ENCODE data around the gene WDSUB1. TPM values are rescaled to one million over a fixed set of nuclear protein-coding genes. Genes with fewer than 3 reads are reported as not detected.

The WDSUB1 gene
- total and polyA plus RNA-seq, 9 of the 15 experiments (the other 6 are each of a cell fraction or from before 2014, with no cell fraction given) = 5.2 to 13.7 (median 9.4) TPM

DNA sequence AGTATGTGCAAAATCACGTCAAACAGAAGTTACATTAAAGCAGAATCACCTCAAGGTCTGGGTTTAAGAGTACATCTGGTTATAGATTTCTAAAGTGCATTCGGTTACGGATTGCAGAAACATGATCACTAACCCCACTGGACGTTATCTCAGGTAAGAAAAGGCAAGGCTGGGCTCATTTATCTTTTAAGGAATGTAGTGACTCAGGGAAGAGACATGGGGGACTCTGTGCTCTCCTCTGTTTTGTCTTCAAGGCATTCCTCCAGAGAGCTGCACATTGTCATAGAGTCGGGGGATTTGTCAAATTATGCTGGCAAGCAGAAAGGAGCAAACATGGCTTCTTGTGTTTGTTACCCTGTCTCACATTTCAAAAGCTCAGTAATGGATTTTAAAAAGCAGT is 14.3 kb downstream of the WDSUB1 start:
- DNase-seq (ENCODE audit: extremely low read depth in 1 of 4, low spot score in 3 of 4) (no peak), FAIRE-seq (no peak), ATAC-seq (peak; percentile 47)
- POLR2A ChIA-PET = interaction anchor here (1.0 to 2.0 kb wide), 4 partner anchors 9 to 28 kb away, joined by 3 to 5 read pairs (median 3); no protein-coding TSS in a partner anchor
- no peak for TF ChIP-seq TCFL5 (CRISPR knock-in tag; conservative IDR thresholded peaks at IDR 0.05)
- TF ChIP-seq CCAR2 (IDR thresholded peaks at IDR 0.05; ENCODE audit: low read depth, low read length) = no peak
- no peak for TF ChIP-seq ZBED1 (IDR thresholded peaks at IDR 0.05)
- TF ChIP-seq C11orf30 (IDR thresholded peaks at IDR 0.05; ENCODE audit: low read depth) = no peak
- no peak for TF ChIP-seq ZNF174 (CRISPR knock-in tag; IDR thresholded peaks at IDR 0.05)
- no peak for TF ChIP-seq ZNF717 (CRISPR knock-in tag; IDR thresholded peaks at IDR 0.05)
- TF ChIP-seq ZNF696 (CRISPR knock-in tag; conservative IDR thresholded peaks at IDR 0.05) = no peak
- TF ChIP-seq SMAD3 (CRISPR knock-in tag; conservative IDR thresholded peaks at IDR 0.05) = no peak
- TF ChIP-seq KAT8 (IDR thresholded peaks at IDR 0.05; ENCODE audit: low read depth) = no peak
- Histone ChIP-seq H3K4me3 (no peak overlapping the region), H3K36me3 (ENCODE audit: control insufficient read depth, insufficient read depth, low read length) (peaks cover 18% of the 10 kb centered on the region; the same call in 1 of the 3 replicates), H3K9me1 (ENCODE audit: control insufficient read depth, insufficient read depth, low read length) (no peaks in the 10 kb centered on the region), H4K20me1 (replicated peaks; ENCODE audit: control insufficient read depth, insufficient read depth, low read length) (no peaks in the 10 kb centered on the region), H3K27me3 (ENCODE audit: control insufficient read depth in 2 of 2, insufficient read depth in 2 of 2, low read length in 2 of 2) (no peaks in the 10 kb centered on the region), H3K79me2 (ENCODE audit: control insufficient read depth, insufficient read depth, low read length) (no peaks in the 10 kb centered on the region), H3K9me3 (replicated peaks; ENCODE audit: control insufficient read depth, insufficient read depth, low read depth, low read length) (no peaks in the 10 kb centered on the region), H3K4me2 (ENCODE audit: insufficient read depth, low read length) (no peak overlapping the region), H3K4me1 (replicated peaks in 1 of 2; ENCODE audit: control insufficient read depth in 2 of 2, insufficient read depth in 2 of 2, low read length in 2 of 2) (peaks cover 0 to 6% of the 10 kb centered on the region in 2 experiments; a peak in 2 of 5 replicates), H3K27ac (ENCODE audit: extremely low read depth, low read depth, low read length) (0 out of 3 replicates have a peak overlapping the region, but pooled peaks have one; percentile 5), H2AFZ (ENCODE audit: low read depth, low read length) (no peak overlapping the region), H3K9ac (ENCODE audit: insufficient read depth in 1 of 2, low read depth in 2 of 2, low read length in 2 of 2) (no peak overlapping the region)
- in situ Hi-C loops (cut with MboI) (no loop called here), intact Hi-C loops (cut with micrococcal nuclease) (no loop called here)
- WGBS (ENCODE audit: insufficient coverage, low coverage, missing lambda C conversion rate) = 71% methylated on average over 5 of the region's 5 CpGs
- CTCF ChIA-PET (ENCODE audit: low intra/inter-chr PET ratio) = no interaction called here
- BruUV-seq (replicated peaks) = no TSS peak

Measured in K562 (cell line).